Endodermal cell (in vitro differentiated cells): ENCODE measurements around the gene RIPK1. TPM values are rescaled to one million over a fixed set of nuclear protein-coding genes. Genes with fewer than 3 reads are reported as not detected.
"Not testable (repeated sequence)": the region's sequence is repeated elsewhere in the genome, so short reads cannot be mapped to it uniquely, and the experiment has no call there.

Experiments used
- DNase-seq: peaks from one replicate; pipeline ENCODE4 v3.0.0-alpha.2; 2017
- H3K27ac ChIP-seq: 2 replicates; pipeline ENCODE4 v1.5.1; 2013; ENCODE audit warnings: mild to moderate bottlenecking, low read depth, low read length, moderate library complexity
- H3K27me3 ChIP-seq: 2 replicates; pipeline ENCODE4 v1.6.1; 2013; ENCODE audit warnings: mild to moderate bottlenecking, low read length, moderate library complexity; ENCODE audit not compliant: insufficient read depth, control insufficient read depth, poor library complexity, severe bottlenecking
- H3K36me3 ChIP-seq: 2 replicates; pipeline ENCODE4 v1.7.0; 2013; ENCODE audit warnings: mild to moderate bottlenecking, low read length, moderate library complexity; ENCODE audit not compliant: control insufficient read depth, insufficient read depth
- H3K4me1 ChIP-seq: one replicate; pipeline ENCODE4 v1.7.0; 2013; ENCODE audit warnings: low read length; ENCODE audit not compliant: control insufficient read depth, insufficient read depth
- H3K4me3 ChIP-seq: 2 replicates; pipeline ENCODE4 v1.5.1; 2013; ENCODE audit warnings: mild to moderate bottlenecking, low read length, moderate library complexity
- H3K9ac ChIP-seq: 2 replicates; pipeline ENCODE4 v1.6.1; 2013; ENCODE audit warnings: mild to moderate bottlenecking, low read length, moderate library complexity; ENCODE audit not compliant: poor library complexity, severe bottlenecking; ENCODE audit errors: extremely low read depth
- H3K9me3 ChIP-seq: 2 replicates; pipeline ENCODE4 v1.6.1; 2013; ENCODE audit warnings: mild to moderate bottlenecking, low read length, moderate library complexity; ENCODE audit not compliant: control insufficient read depth
- H3K27ac Mint-ChIP-seq: 2 replicates; pipeline ENCODE4 v1.8.0; 2020; ENCODE audit warnings: mixed read lengths
- H3K27me3 Mint-ChIP-seq: 2 replicates; pipeline ENCODE4 v1.8.0; 2021; ENCODE audit warnings: mild to moderate bottlenecking, mixed read lengths; ENCODE audit not compliant: insufficient read depth
- H3K36me3 Mint-ChIP-seq: 2 replicates; pipeline ENCODE4 v1.8.0; 2020; ENCODE audit warnings: low read depth, mixed read lengths
- H3K4me1 Mint-ChIP-seq: 2 replicates; pipeline ENCODE4 v1.8.0; 2020; ENCODE audit warnings: mixed read lengths
- H3K4me3 Mint-ChIP-seq: 2 replicates; pipeline ENCODE4 v1.8.0; 2020; ENCODE audit warnings: mild to moderate bottlenecking, moderate library complexity, mixed read lengths
- H3K9me3 Mint-ChIP-seq: 2 replicates; pipeline ENCODE4 v1.8.0; 2020; ENCODE audit warnings: mild to moderate bottlenecking, mixed read lengths
- CTCF ChIP-seq: fragments of 200-600 bp; sonication (generic); conservative IDR thresholded peaks from 2 replicates; pipeline ENCODE4 v1.5.0; 2021; ENCODE audit warnings: antibody characterized with exemption, mild to moderate bottlenecking
- WGBS, 2 experiments: methylation state at CpG; one replicate each; pipeline versions ENCODE4 v1.1.5 to v1.1.7; 2013; ENCODE audit warnings: missing lambda C conversion rate in 2 of 2, mixed read lengths in 1 of 2; ENCODE audit not compliant: insufficient coverage in 1 of 2, insufficient read length in 1 of 2; 5-methylcytosine and 5-hydroxymethylcytosine counted together
- total RNA-seq, 2 donors: library from RNA; stranded (reverse); fragmentation: NEBNext Ultra II Directional in 1 of 2; extraction: Animal tissue kit (Norgen Biotek cat#: 25700) in 1 of 2; gene quantifications; 2 replicates in 1 of 2; 3 replicates in 1 of 2; pipeline ENCODE4 v1.2.1, GENCODE V29; 2021

The RIPK1 gene
- total RNA-seq, 2 donors from 2014 or later, result 10.2 to 18.7 TPM

DNA sequence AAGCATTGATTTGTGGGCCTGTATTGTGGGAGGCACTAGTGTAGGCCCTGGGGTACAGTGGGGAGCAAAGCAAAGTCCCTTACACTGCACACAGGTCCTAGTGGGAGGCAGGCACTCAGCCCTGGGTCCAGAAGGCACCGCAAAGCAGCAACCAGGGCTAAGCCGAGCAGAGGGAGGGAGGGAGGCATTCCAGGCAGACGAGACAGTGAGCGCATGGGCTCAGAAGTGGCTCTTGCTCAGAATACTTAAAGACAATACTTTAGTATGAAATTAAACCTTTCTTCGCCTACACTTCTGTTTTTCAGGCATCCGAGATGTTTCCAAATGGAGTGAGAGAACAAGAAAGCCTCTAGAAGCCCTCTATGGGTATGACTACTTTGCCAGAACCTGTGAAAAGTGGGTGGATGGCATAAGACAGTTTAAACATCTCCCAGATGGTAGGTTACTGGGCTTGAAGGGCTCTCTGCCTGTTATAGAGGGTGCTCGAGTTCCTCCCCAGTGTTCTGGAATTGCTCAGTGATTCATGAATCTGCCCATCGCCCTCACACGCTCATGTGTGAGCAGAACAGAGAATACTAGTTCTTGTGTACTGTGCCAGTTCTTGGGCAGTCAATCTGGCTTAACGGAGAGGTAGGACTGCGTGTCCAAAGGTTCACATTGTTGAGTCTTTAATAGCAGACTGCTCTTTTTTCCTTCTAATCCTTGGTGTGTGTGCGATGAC lies 68.9 kb downstream of the RIPK1 start:
- no peaks in the 10 kb centered on the region for H3K27me3 ChIP-seq
- no peak for DNase-seq
- H3K4me3 ChIP-seq, result no peak overlapping the region
- H3K4me1 ChIP-seq, result peaks cover 3% of the 10 kb centered on the region
- no peaks in the 10 kb centered on the region for H3K9me3 ChIP-seq
- no peak overlapping the region for H3K27ac ChIP-seq
- H3K9ac ChIP-seq, result no peak overlapping the region
- H3K27me3 Mint-ChIP-seq, result no peaks in the 10 kb centered on the region
- no peak overlapping the region for H3K27ac Mint-ChIP-seq
- peaks cover 19% of the 10 kb centered on the region for H3K4me1 Mint-ChIP-seq
- peaks cover 69% of the 10 kb centered on the region for H3K36me3 Mint-ChIP-seq
- peaks cover 35% of the 10 kb centered on the region for H3K36me3 ChIP-seq
- no peak for TF ChIP-seq CTCF
- 96 to 97% methylated on average over 9 to 12 of the region's 12 CpGs for WGBS, 2 experiments
- H3K9me3 Mint-ChIP-seq, result no peaks in the 10 kb centered on the region
- no peak overlapping the region for H3K4me3 Mint-ChIP-seq

- not testable (repeated sequence) for H3K27ac Mint-ChIP-seq, H3K9me3 ChIP-seq, H3K27ac ChIP-seq, H3K9ac ChIP-seq, H3K4me3 ChIP-seq, H3K27me3 Mint-ChIP-seq, H3K9me3 Mint-ChIP-seq, H3K27me3 ChIP-seq, DNase-seq, H3K4me1 ChIP-seq, H3K4me3 Mint-ChIP-seq
- peaks cover 35% of the 10 kb centered on the region for H3K36me3 ChIP-seq
- 94 to 97% methylated on average over 6 of the region's 6 CpGs for WGBS, 2 experiments
- peaks cover 19% of the 10 kb centered on the region for H3K4me1 Mint-ChIP-seq
- peaks cover 65% of the 10 kb centered on the region for H3K36me3 Mint-ChIP-seq
These were observed 69.6 kb downstream of the RIPK1 start for GRCh38 chr6:3137873-3138272.

- Mint-ChIP-seq H3K27ac (no peak overlapping the region), H3K9me3 (no peaks in the 10 kb centered on the region), H3K4me1 (peaks cover 17% of the 10 kb centered on the region), H3K36me3 (peaks cover 65% of the 10 kb centered on the region), H3K27me3 (no peaks in the 10 kb centered on the region), H3K4me3 (no peak overlapping the region)
- no peak overlapping the region for H3K4me3 ChIP-seq
- H3K27me3 ChIP-seq, result no peaks in the 10 kb centered on the region
- DNase-seq, result no peak
- no peaks in the 10 kb centered on the region for H3K9me3 ChIP-seq
- WGBS, 2 experiments, result 90 to 95% methylated on average over 1 of the region's 1 CpG
- H3K27ac ChIP-seq, result no peak overlapping the region
- TF ChIP-seq CTCF, result no peak
- H3K9ac ChIP-seq, result no peak overlapping the region
- H3K36me3 ChIP-seq, result peaks cover 36% of the 10 kb centered on the region
- peaks cover 3% of the 10 kb centered on the region for H3K4me1 ChIP-seq
These were observed 70.0 kb downstream of the RIPK1 start for GRCh38 chr6:3138341-3138740.
